H1 (cell line): ENCODE results near the gene PET117. TPM values are rescaled to one million over a fixed set of nuclear protein-coding genes. Genes with fewer than 3 reads are reported as not detected.

Experiments used
- CTCF ChIA-PET: fragments of 300-600 bp; sonication (Branson Sonifier 250); formaldehyde crosslinking; loops from one replicate; lab custom pipeline; 2021; ENCODE audit not compliant: partially characterized antibody; lab: Charles Lee
- POLR2A ChIA-PET: fragments of 300-600 bp; sonication (Branson Sonifier 250); formaldehyde crosslinking; loops from one replicate; lab custom pipeline; 2021; ENCODE audit warnings: inconsistent platforms; ENCODE audit not compliant: partially characterized antibody; lab: Charles Lee
- DNase-seq, 2 experiments: peaks; one replicate each; pipeline versions ENCODE4 v3.0.0 to v3.0.0-alpha.2; 2010 to 2022; ENCODE audit warnings: low spot score in 2 of 2, low read depth in 1 of 2, mixed read lengths in 1 of 2
- FAIRE-seq: peaks from 2 replicates; lab custom pipeline; 2011; peaks lifted over from hg19 to GRCh38; lab: Jason Lieb, UNC
- H2AFZ ChIP-seq: 2 replicates; pipeline ENCODE4 v1.8.1; 2012; ENCODE audit warnings: low read length, inconsistent platforms
- H2AK5ac ChIP-seq: 2 replicates; pipeline ENCODE4 v1.6.1; 2013; ENCODE audit warnings: low read depth, low read length
- H2BK120ac ChIP-seq: replicated peaks from 2 replicates; pipeline ENCODE3; 2013; ENCODE audit warnings: low read depth, low read length, inconsistent platforms
- H2BK12ac ChIP-seq: 2 replicates; pipeline ENCODE4 v1.6.1; 2013; ENCODE audit warnings: low read depth, low read length
- H2BK15ac ChIP-seq: 2 replicates; pipeline ENCODE4 v1.6.1; 2013; ENCODE audit warnings: low read length
- H2BK20ac ChIP-seq: 2 replicates; pipeline ENCODE4 v1.6.1; 2013; ENCODE audit warnings: low read length
- H2BK5ac ChIP-seq: 2 replicates; pipeline ENCODE4 v1.6.1; 2013; ENCODE audit warnings: low read depth, low read length
- H3K14ac ChIP-seq: 2 replicates; pipeline ENCODE4 v1.6.1; 2013; ENCODE audit warnings: inconsistent platforms; ENCODE audit not compliant: insufficient read length
- H3K18ac ChIP-seq: 2 replicates; pipeline ENCODE4 v1.6.1; 2013; ENCODE audit warnings: low read length; ENCODE audit errors: extremely low read depth
- H3K23ac ChIP-seq: 2 replicates; pipeline ENCODE4 v1.6.1; 2013; ENCODE audit warnings: inconsistent platforms; ENCODE audit not compliant: insufficient read length
- H3K23me2 ChIP-seq: 2 replicates; pipeline ENCODE4 v1.6.1; 2013; ENCODE audit warnings: low read depth, low read length
- H3K27ac ChIP-seq: 2 replicates; pipeline ENCODE4 v1.6.1; 2011; ENCODE audit warnings: low read depth, low read length, inconsistent platforms
- H3K27me3 ChIP-seq, 4 experiments: replicated peaks in 1 of 4; 1 replicate in 1 of 4; 2 replicates in 3 of 4; pipeline versions ENCODE4 v1.6.1 to v1.8.1; 2011 to 2013; ENCODE audit warnings: low read length in 3 of 4, mild to moderate bottlenecking in 3 of 4, inconsistent platforms in 2 of 4, mixed read lengths in 2 of 4, moderate library complexity in 1 of 4; ENCODE audit not compliant: control insufficient read depth in 3 of 4, insufficient read depth in 3 of 4; ENCODE audit errors: extremely low read depth in 1 of 4
- H3K36me3 ChIP-seq, 4 experiments: 2 replicates each; pipeline versions ENCODE4 v1.6.1 to v1.8.1; 2011 to 2013; ENCODE audit warnings: mild to moderate bottlenecking in 4 of 4, low read length in 3 of 4, moderate library complexity in 2 of 4, control low read depth in 1 of 4, inconsistent platforms in 1 of 4; ENCODE audit not compliant: insufficient read depth in 4 of 4, control insufficient read depth in 2 of 4
- H3K4ac ChIP-seq: replicated peaks from 2 replicates; pipeline ENCODE3; 2013; ENCODE audit warnings: low read length, low read depth, mixed read lengths, inconsistent platforms; ENCODE audit not compliant: insufficient read length
- H3K4me1 ChIP-seq, 4 experiments: replicated peaks in 1 of 4; 1 replicate in 1 of 4; 2 replicates in 3 of 4; pipeline versions ENCODE4 v1.6.1 to v1.8.1; 2011 to 2013; ENCODE audit warnings: low read length in 3 of 4, inconsistent platforms in 2 of 4, mixed read lengths in 1 of 4; ENCODE audit not compliant: insufficient read depth in 4 of 4, control insufficient read depth in 3 of 4
- H3K4me2 ChIP-seq, 2 experiments: 2 replicates each; pipeline versions ENCODE4 v1.6.1 to v1.8.1; 2011 to 2013; ENCODE audit warnings: low read depth in 2 of 2, low read length in 2 of 2, control low read depth in 1 of 2, inconsistent platforms in 1 of 2, mild to moderate bottlenecking in 1 of 2; ENCODE audit not compliant: insufficient read depth in 1 of 2
- H3K4me3 ChIP-seq, 4 experiments: fragments of 200-600, 300-600 bp in 1 of 4; sonication (generic), shearing (Covaris generic), sonication (Bioruptor Twin) in 1 of 4; 2 replicates each; pipeline versions ENCODE4 v1.5.1 to v1.8.1; 2011 to 2016; ENCODE audit warnings: low read length in 4 of 4, low read depth in 3 of 4, control low read depth in 2 of 4, inconsistent platforms in 2 of 4, mild to moderate bottlenecking in 2 of 4, mixed read lengths in 1 of 4, moderate library complexity in 1 of 4; ENCODE audit not compliant: insufficient read depth in 2 of 4; ENCODE audit errors: extremely low read depth in 1 of 4
- H3K56ac ChIP-seq: replicated peaks from 2 replicates; pipeline ENCODE3; 2013; ENCODE audit warnings: low read depth, mild to moderate bottlenecking, mixed read lengths, low read length, inconsistent platforms; ENCODE audit not compliant: insufficient read length
- H3K79me1 ChIP-seq: 2 replicates; pipeline ENCODE4 v1.6.1; 2013; ENCODE audit warnings: low read depth, low read length, control low read depth
- H3K79me2 ChIP-seq, 2 experiments: 2 replicates each; pipeline versions ENCODE4 v1.6.1 to v1.8.1; 2012 to 2013; ENCODE audit warnings: low read length in 2 of 2, mild to moderate bottlenecking in 2 of 2, inconsistent platforms in 1 of 2; ENCODE audit not compliant: insufficient read depth in 2 of 2, control insufficient read depth in 1 of 2
- H3K9ac ChIP-seq, 4 experiments: replicated peaks in 1 of 4; 1 replicate in 1 of 4; 2 replicates in 3 of 4; pipeline versions ENCODE4 v1.6.1 to v1.8.1; 2011 to 2013; ENCODE audit warnings: low read depth in 3 of 4, low read length in 3 of 4, control low read depth in 2 of 4, mild to moderate bottlenecking in 2 of 4, moderate library complexity in 2 of 4, inconsistent platforms in 1 of 4; ENCODE audit errors: extremely low read depth in 1 of 4
- H3K9me3 ChIP-seq, 2 experiments: 2 replicates each; pipeline versions ENCODE4 v1.6.1 to v1.8.1; 2012 to 2013; ENCODE audit warnings: mild to moderate bottlenecking in 2 of 2, moderate library complexity in 2 of 2, control low read depth in 1 of 2, inconsistent platforms in 1 of 2, low read depth in 1 of 2, low read length in 1 of 2, mixed read lengths in 1 of 2; ENCODE audit not compliant: insufficient read depth in 2 of 2
- H4K20me1 ChIP-seq, 2 experiments: replicated peaks in 1 of 2; 2 replicates each; pipeline versions ENCODE3 to v1.8.1; 2011 to 2013; ENCODE audit warnings: inconsistent platforms in 2 of 2, low read length in 2 of 2, mild to moderate bottlenecking in 1 of 2; ENCODE audit not compliant: insufficient read depth in 2 of 2, control insufficient read depth in 1 of 2
- H4K5ac ChIP-seq: 2 replicates; pipeline ENCODE4 v1.6.1; 2013; ENCODE audit warnings: low read length, low read depth, mixed read lengths, inconsistent platforms; ENCODE audit not compliant: insufficient read length
- H4K8ac ChIP-seq: 2 replicates; pipeline ENCODE4 v1.8.0; 2013; ENCODE audit warnings: mild to moderate bottlenecking, moderate library complexity, low read length, inconsistent platforms; ENCODE audit not compliant: insufficient read depth; ENCODE audit errors: extremely low read depth
- H4K91ac ChIP-seq: replicated peaks from 2 replicates; pipeline ENCODE3; 2013; ENCODE audit warnings: low read length, mixed read lengths, inconsistent platforms; ENCODE audit not compliant: insufficient read length
- ATF3 ChIP-seq: IDR thresholded peaks from 2 replicates; pipeline ENCODE4 v1.6.1; 2011; ENCODE audit warnings: low read depth, mild to moderate bottlenecking, low read length; ENCODE audit not compliant: insufficient read depth
- BRCA1 ChIP-seq: IDR thresholded peaks from 2 replicates; pipeline ENCODE4 v1.6.1; 2012; ENCODE audit warnings: low read depth, low read length, improper control_type of control experiment
- CREB1 ChIP-seq: IDR thresholded peaks from 2 replicates; pipeline ENCODE4 v1.6.1; 2012; ENCODE audit warnings: inconsistent platforms
- CTCF ChIP-seq, 3 experiments: IDR thresholded peaks; 1 replicate in 2 of 3; 2 replicates in 1 of 3; pipeline versions ENCODE4 v1.5.1 to v1.6.1; 2011; ENCODE audit warnings: low read length in 3 of 3, mild to moderate bottlenecking in 3 of 3, inconsistent platforms in 2 of 3, low read depth in 1 of 3, moderate library complexity in 1 of 3; ENCODE audit not compliant: insufficient read depth in 1 of 3; ENCODE audit errors: control extremely low read depth in 1 of 3
- HDAC6 ChIP-seq: IDR thresholded peaks from one replicate; pipeline ENCODE4 v1.7.1; 2012; ENCODE audit warnings: low read depth, mild to moderate bottlenecking, inconsistent platforms, low read length, moderate library complexity
- KDM4A ChIP-seq: IDR thresholded peaks from one replicate; pipeline ENCODE4 v1.7.1; 2012; ENCODE audit warnings: low read depth, mild to moderate bottlenecking, moderate library complexity, low read length, inconsistent platforms; ENCODE audit not compliant: severe bottlenecking
- NRF1 ChIP-seq: IDR thresholded peaks from 2 replicates; pipeline ENCODE4 v1.6.1; 2011; ENCODE audit warnings: mild to moderate bottlenecking, low read depth, low read length, improper control_type of control experiment
- SIN3A ChIP-seq, 2 experiments: IDR thresholded peaks in 1 of 2; conservative IDR thresholded peaks in 1 of 2; 2 replicates each; pipeline ENCODE4 v1.6.1; 2011 to 2012; ENCODE audit warnings: low read length in 2 of 2, improper control_type of control experiment in 1 of 2, low read depth in 1 of 2, mild to moderate bottlenecking in 1 of 2
- SP1 ChIP-seq: IDR thresholded peaks from 2 replicates; pipeline ENCODE4 v1.6.1; 2011; ENCODE audit warnings: low read depth, low read length
- SP2 ChIP-seq: IDR thresholded peaks from 2 replicates; pipeline ENCODE4 v1.6.1; 2012; ENCODE audit warnings: mild to moderate bottlenecking, low read length, inconsistent platforms
- YY1 ChIP-seq: IDR thresholded peaks from 2 replicates; pipeline ENCODE4 v1.6.1; 2011; ENCODE audit warnings: low read depth, mild to moderate bottlenecking, low read length
- ZNF274 ChIP-seq: IDR thresholded peaks from 2 replicates; pipeline ENCODE4 v1.7.0; 2012; ENCODE audit warnings: low read length, borderline replicate concordance; ENCODE audit errors: extremely low read depth
- WGBS, 2 experiments: shearing (Covaris generic) in 1 of 2; methylation state at CpG; one replicate each; pipeline versions ENCODE4 v1.1.6 to v1.1.7; 2013 to 2015; ENCODE audit warnings: low lambda C conversion rate in 2 of 2, mixed read lengths in 2 of 2, inconsistent platforms in 1 of 2, low coverage in 1 of 2, missing lambda C conversion rate in 1 of 2; ENCODE audit not compliant: insufficient replicate concordance in 2 of 2, insufficient coverage in 1 of 2, insufficient read length in 1 of 2; ENCODE audit errors: extremely low coverage in 1 of 2, missing lambda C conversion rate in 1 of 2; 5-methylcytosine and 5-hydroxymethylcytosine counted together
- polyA plus RNA-seq, 7 experiments: library from polyadenylated mRNA; depleted of rRNA in 3 of 7; stranded (reverse) in 5 of 7; unstranded in 2 of 7; fragments of >200 nt in 5 of 7; fragments of 200-250 nt in 2 of 7; gene quantifications; 1 replicate in 5 of 7; 2 replicates in 1 of 7; 4 replicates in 1 of 7; pipeline versions ENCODE4 v1.2.1 to v1.2.3, GENCODE V29; 2011 to 2013; ENCODE audit warnings: missing spikeins in 2 of 7, mixed read lengths in 2 of 7
- total RNA-seq: library from RNA; stranded (reverse); fragmentation: NEBNext Ultra II Directional; extraction: Animal tissue kit (Norgen Biotek cat#: 25700); gene quantifications from 2 replicates; pipeline ENCODE4 v1.2.1, GENCODE V29; 2021

The PET117 gene
- total and polyA plus RNA-seq, 2 of the 8 experiments (the other 6 are each of a cell fraction or from before 2014, with no cell fraction given), result 9.1 to 23.8 TPM

- Histone ChIP-seq H3K4ac (no peak overlapping the region), H3K9ac (peak overlapping the region in 1 of 4 experiments; percentile 8; a peak in 1 of 7 replicates), H4K20me1 (peaks cover 0 to 2% of the 10 kb centered on the region in 2 experiments), H4K91ac (no peak overlapping the region), H2BK5ac (no peak overlapping the region), H3K27me3 (no peaks in the 10 kb centered on the region), H4K8ac (no peak overlapping the region), H2BK12ac (no peak overlapping the region), H3K79me1 (no peaks in the 10 kb centered on the region), H3K23me2 (no peaks in the 10 kb centered on the region), H3K56ac (no peak overlapping the region), H3K18ac (no peak overlapping the region), H3K79me2 (no peaks in the 10 kb centered on the region), H2AFZ (no peak overlapping the region), H3K4me3 (no peak overlapping the region), H3K36me3 (peaks cover 0 to 39% (median 15%) of the 10 kb centered on the region in 4 experiments; a peak in 6 of 8 replicates), H3K23ac (no peak overlapping the region), H3K4me2 (no peak overlapping the region), H3K27ac (no peak overlapping the region), H3K14ac (no peak overlapping the region), H2BK20ac (no peak overlapping the region), H3K4me1 (no peaks in the 10 kb centered on the region), H2BK15ac (no peak overlapping the region), H3K9me3 (no peaks in the 10 kb centered on the region), H2BK120ac (no peak overlapping the region), H4K5ac (no peak overlapping the region), H2AK5ac (no peak overlapping the region)
- FAIRE-seq (no peak), DNase-seq (no peak)
- ChIA-PET POLR2A (no interaction called here), CTCF (no interaction called here)
- WGBS, 2 experiments, result 96% methylated on average over 4 of the region's 4 CpGs; no CpG with 5 or more reads in 1 of the 2 experiments
- TF ChIP-seq ZNF274 (no peak), ATF3 (no peak), NRF1 (no peak), YY1 (no peak), BRCA1 (no peak), CTCF (IDR thresholded peaks at IDR 0.05; ENCODE audit: control extremely low read depth in 1 of 3, insufficient read depth in 1 of 3, low read depth in 1 of 3, low read length in 3 of 3) (no peak), SIN3A (conservative IDR thresholded peaks at IDR 0.05 in 1 of 2, IDR thresholded peaks at IDR 0.05 in 1 of 2; ENCODE audit: low read depth in 1 of 2, low read length in 2 of 2) (no peak), SP1 (no peak), SP2 (no peak), HDAC6 (no peak), CREB1 (no peak), KDM4A (no peak)
Observed at GRCh38 chr20:18156045-18156444, 18.4 kb downstream of the PET117 start.
